Measurements from ENCODE around the gene ATRIP.
"Not testable (repeated sequence)": the region's sequence is repeated elsewhere in the genome, so short reads cannot be mapped to it uniquely, and the experiment has no call there.

ATRIP gene

DNA sequence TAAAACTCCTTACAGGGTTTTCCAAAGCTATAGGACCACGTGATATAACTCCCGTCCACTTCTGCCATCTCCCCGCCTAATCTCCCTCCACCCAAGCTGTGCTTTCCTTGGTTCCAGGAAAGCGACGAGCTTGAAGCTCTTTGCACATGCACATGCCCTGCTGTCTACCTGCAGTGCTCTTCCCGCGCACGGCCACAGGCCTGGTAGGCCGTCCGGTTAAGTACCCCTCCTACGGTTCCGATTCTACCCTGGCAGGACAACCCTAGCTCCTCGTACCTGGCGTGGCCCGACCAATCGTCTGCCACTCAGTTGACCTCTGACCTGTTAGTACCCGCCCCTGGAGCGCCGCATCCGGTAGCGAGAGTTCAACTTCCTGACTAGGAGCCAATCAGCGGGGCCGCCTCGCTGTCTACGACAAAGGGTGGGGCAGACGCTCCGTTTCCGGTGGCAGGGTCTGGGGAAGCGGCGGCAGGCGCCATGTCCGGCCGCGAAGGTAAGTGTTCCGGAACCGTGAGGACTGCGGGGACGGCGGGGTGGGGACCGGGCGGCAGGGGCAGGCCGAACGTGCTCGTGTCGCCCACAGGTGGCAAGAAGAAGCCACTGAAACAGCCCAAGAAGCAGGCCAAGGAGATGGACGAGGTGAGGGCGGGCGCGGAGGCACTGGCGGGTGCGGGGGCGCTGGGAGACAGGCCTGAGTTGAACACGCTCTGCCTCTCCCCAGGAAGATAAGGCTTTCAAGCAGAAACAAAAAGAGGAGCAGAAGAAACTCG is 6.5 kb upstream of the ATRIP start, which contains the start of the genes CCDC51 and TMA7:
Gene CCDC51 (minus strand): TSS at position 300 of the 770 bp plus-strand sequence. CDS start 4,991 bp downstream, outside the sequence.
Gene TMA7 (plus strand): TSS at position 438 of the 770 bp plus-strand sequence. CDS start 40 bp downstream, at position 478.
- peak; percentile 96 for DNase-seq

DNA sequence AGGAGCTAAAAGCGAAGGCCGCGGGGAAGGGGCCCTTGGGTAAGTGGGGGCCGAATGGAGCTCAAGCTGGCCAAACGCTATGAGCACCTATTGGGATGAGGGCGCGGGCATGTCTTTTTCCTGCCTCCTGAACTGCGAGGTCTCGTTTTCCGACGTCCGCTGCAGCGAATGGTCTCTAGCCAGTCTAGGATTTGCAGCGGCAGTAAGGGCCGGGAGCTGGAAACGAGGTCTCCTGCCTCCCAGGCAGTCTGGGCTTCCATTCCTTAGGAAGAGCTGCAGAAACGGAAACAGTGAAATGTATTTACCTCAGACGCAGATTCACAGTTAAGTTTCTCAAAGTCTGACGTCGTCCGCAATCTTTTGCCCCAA is 6.0 kb upstream of the ATRIP start:
- no peak for DNase-seq

DNA sequence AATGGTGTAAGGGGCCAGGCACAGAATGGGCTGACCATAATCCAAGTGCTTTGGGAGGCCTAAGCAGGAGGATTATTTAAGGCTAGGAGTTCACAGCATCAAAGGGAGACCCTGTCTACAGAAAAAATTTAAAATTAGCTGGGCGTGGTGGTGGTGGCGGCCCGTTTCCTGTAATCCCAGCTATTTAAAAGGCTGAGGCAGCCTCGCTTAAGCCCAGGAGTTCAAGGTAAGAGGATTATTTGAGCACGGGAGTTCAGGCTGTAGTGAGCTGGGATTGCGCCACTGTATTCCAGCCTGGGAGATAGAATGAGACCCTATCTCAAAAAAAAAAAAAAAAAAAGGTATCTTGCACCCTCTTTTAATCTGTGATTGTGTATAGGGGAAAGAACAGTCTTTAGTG is 4.6 kb upstream of the ATRIP start:
- no peak for DNase-seq

DNA sequence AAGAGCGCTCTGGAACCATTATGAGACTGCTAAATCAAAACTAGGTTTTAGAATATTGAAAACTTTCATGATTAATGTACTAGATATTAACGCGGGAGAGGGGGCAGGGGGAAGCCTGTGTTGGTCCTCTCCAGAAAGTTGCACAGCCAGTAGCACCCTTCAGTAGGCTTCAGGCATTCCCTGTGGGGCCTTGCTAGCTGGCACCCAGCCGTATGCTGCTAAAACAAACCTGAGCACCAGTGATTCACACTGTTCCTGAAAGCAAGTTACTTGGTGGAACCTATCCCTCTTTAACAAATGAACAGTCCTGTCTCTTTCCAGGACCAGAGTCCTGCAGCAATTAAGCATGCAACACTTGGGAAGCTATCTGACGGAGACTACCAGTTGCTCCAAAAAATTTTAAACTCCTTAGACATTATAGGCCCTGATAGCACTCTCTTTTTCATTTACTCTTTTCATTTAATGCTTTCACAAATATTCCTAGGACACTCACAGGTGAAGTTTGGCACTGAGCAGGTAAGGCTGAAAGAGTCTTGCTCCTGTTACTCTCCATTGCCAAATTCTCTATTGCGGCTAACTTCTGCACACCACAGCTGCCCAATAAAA is 1.2 kb upstream of the ATRIP start:
- no peak for DNase-seq

DNA sequence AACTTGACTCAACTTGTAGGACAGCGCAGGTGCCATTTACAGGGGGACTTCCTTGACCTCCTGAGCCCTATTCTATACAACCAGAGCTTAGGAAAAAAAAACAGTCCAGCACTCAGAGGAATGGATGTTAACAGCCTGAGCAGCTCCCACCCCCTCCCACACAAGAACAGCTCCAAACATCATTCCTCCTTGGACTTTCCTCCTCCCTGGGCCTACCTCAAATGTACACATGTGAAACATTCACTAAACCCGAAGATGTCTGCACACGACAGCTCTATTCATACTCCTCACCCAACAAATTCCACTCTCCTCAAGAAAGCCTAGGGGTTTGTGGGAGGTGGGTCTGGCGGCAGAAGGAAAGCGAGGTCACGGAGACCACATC is 503 bp upstream of the ATRIP start:
- DNase-seq: no peak

DNA sequence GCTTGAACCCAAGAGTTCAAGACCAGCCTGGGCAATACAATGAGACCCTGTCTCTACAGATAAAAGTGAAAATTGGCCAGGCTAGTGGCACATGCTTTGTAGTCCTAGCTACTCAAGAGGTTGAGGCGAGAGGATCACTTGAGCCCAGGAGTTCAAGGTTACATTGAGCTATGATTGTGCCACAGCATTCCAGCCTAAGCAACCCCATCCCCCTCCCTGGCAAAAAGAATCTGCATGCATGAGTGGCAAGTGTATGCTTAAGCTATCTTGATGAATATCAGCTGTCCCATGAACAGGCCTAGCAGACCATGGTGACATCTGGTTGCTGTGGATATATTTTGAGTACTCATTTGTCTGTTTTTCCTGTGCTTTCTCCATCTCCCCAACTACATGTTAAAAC is 4.7 kb downstream of the ATRIP start:
- DNase-seq: no peak

DNA sequence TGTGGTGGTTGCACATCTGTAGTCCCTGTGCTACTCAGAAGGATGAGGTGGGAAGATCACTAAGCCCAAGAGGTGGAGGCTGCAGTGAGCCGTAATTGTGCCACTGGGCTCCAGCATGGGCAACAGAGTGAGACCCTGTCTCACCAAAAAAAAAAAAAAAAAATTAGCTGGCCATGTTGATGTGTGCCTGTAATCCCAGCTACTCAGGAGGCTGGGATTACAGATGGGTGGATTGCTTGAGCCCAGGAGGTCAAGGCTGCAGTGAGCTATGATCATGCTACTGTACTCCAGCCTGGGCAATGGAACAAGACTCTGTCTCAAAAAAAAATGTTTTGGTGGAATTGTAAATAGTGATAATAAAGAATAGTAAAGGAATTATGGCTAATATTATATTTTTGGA is 9.9 kb downstream of the ATRIP start:
- no peak for DNase-seq

DNA sequence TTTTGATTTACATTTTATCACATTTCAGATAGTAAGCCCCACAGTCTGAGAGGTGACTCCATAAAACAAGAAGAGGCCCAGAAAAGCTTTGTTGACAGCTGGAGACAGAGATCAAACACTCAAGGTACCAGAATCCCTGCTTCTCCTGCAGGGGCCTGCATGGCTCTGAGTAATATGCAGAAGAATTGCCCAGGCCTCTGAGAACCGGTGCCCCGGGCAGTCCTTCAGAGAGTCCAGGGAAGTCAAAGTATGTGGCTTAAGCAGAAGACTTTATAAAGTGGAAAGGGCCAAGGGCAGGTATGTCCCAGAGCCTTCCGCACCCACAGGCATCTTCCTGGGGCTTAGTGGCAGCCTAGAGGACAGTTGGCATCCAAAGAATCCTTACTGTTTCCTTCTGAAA is 12.8 kb downstream of the ATRIP start:
- DNase-seq: no peak

DNA sequence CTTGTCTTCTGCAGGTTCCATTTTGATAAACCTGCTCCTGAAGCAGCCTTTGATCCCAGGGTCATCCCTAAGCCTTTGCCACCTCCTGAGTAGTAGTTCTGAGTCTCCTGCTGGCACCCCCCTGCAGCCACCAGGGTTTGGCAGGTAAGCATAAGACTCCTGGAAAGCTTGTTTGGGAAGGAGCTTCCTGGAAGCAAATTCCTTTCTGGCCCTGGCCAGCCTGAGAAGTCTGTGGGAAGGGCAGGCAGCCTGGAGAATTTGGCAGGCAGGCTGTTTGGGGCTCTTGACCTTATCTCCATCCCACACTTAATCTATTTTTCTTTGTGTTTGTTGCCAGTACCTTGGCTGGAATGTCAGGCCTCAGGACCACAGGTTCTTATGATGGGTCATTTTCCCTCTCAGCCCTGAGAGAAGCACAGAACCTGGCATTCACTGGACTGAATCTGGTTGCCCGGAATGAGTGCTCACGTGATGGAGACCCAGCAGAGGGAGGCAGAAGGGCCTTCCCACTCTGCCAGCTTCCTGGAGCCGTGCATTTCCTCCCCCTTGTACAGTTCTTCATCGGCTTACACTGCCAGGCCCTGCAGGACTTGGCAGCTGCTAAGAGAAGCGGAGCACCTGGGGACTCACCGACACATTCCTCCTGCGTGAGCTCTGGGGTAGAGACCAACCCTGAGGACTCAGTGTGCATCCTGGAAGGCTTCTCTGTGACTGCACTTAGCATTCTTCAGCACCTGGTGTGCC is 13.4 kb downstream of the ATRIP start:
- no peak for DNase-seq

DNA sequence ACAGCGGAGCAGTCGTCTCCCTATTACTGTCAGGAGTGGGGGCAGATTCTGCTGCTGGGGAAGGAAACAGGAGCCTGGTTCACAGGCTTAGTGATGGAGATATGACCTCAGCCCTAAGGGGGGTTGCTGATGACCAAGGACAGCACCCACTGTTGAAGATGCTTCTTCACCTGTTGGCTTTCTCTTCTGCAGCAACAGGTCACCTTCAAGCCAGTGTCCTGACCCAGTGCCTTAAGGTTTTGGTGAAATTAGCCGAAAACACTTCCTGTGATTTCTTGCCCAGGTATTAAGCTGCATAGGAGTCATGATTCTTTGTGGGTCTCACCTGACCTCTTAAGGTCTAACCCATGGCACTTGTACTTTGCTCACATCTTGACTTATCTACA is 14.0 kb downstream of the ATRIP start:
- DNase-seq: no peak

DNA sequence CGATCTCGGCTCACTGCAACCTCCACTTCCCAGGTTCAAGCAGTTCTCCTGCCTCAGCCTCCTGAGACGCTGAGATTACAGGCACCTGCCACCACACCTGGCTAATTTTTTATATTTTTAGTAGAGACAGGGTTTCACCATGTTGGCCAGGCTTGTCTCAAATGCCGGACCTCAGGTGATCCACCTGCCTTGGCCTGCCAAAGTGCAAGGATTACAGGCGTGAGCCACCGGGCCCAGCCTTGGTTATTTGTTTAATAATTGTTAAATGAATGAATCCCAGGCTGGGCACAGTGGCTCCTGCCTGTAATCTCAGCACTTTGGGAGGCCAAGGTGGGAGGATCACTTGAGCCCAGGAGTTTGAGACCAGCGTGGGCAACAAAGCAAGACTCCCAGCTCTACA is 15.2 kb downstream of the ATRIP start:
- not testable (repeated sequence) for DNase-seq

DNA sequence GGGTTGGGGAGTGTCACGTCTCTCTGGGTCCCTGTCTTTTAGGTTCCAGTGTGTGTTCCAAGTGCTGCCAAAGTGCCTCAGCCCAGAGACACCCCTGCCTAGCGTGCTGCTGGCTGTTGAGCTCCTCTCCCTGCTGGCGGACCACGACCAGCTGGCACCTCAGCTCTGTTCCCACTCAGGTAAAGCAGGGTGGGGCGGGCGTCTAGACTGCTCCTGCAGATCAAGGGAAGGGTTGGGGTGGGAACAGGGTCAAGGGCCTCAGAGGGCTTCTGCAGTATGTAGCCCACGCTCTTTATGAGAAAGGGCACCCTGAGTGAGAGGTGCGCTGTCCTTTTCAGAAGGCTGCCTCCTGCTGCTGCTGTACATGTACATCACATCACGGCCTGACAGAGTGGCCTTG is 17.2 kb downstream of the ATRIP start:
- DNase-seq: no peak

DNA sequence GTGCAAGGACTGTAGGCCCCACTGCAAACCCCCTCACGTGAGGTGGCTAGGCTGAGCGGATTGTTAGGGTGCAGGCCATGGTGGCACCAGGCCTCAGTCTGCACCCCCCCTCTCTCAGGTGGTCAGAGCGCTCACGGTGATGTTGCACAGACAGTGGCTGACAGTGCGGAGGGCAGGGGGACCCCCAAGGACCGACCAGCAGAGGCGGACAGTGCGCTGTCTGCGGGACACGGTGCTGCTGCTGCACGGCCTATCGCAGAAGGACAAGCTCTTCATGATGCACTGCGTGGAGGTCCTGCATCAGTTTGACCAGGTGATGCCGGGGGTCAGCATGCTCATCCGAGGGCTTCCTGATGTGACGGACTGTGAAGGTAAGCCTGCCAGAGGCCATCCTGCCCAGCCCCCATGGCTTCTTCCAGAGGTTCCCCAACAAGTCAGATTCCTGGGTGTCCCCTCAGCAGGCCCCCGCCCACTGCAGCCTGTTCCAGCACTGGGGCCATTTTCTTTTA is 18.2 kb downstream of the ATRIP start:
- no peak for DNase-seq

DNA sequence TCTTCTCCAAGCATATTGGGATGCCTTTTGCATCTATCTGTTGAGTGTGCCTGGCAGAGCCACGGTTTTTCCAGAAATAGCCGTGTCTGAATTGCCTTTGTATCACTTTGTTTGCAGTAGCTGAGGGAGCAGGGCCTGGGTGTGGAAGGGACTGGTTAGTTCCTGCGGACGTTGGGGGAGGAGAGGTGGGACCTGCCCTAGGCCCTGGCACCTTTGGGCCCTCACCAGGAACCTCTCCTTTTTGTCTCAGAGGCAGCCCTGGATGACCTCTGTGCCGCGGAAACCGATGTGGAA is 18.6 kb downstream of the ATRIP start:
- DNase-seq: no peak

DNA sequence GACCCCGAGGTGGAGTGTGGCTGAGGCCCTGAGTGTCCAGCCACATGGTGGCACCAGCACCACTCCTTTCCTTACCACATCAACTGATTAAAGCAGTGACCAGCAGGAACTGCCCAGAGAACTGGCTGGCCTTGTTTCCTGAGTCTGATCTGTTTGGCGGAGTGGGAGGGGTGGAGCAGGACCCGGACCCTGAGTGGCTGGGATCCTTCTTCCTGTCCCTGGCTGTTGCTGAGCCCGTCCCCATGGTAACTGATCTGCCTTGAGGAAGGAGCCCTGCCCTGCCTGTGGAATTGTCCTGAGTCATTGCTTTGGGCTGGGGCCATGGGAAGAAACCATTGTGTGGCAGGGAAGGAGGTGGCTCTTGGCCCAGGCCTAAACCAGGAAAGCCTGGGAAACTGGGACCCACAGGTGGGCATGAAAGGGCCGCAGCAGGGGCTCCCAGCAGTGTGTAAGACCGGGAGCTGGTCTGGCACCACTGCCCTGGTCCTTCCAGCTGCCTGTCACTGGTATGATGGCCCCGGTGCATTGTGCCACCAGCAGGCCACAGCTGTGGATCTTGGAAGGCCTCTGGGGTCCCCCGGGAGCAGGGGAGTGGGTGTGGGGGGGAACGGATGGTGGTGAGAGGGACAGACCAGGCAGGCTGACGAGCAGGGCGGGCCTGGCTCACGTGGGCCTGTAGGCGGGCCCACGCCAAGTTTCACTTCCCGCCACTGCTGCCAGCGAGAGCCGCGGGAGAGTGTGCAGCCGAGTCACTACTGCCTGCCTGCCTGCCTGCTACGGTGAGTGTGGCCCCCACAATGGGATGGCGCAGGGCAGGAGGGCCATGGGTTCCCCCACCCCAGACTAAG is 19.2 kb downstream of the ATRIP start:
- no peak for DNase-seq

DNA sequence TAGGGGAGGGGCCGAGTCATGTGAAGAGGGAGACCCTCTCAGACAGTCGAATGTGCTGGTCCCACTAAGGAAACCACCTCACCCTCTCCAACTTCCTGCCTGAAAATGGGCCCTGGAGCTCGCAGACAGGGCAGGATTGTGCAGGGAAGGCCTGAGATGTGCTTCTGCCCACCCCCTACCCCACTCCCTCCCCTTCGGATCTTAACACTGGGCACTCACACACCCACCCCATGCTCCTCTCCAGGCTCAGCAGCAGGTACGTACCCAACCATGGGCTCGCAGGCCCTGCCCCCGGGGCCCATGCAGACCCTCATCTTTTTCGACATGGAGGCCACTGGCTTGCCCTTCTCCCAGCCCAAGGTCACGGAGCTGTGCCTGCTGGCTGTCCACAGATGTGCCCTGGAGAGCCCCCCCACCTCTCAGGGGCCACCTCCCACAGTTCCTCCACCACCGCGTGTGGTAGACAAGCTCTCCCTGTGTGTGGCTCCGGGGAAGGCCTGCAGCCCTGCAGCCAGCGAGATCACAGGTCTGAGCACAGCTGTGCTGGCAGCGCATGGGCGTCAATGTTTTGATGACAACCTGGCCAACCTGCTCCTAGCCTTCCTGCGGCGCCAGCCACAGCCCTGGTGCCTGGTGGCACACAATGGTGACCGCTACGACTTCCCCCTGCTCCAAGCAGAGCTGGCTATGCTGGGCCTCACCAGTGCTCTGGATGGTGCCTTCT is 20.0 kb downstream of the ATRIP start:
- no peak for DNase-seq

DNA sequence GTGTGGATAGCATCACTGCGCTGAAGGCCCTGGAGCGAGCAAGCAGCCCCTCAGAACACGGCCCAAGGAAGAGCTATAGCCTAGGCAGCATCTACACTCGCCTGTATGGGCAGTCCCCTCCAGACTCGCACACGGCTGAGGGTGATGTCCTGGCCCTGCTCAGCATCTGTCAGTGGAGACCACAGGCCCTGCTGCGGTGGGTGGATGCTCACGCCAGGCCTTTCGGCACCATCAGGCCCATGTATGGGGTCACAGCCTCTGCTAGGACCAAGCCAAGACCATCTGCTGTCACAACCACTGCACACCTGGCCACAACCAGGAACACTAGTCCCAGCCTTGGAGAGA is 20.5 kb downstream of the ATRIP start:
- no peak for DNase-seq

DNA sequence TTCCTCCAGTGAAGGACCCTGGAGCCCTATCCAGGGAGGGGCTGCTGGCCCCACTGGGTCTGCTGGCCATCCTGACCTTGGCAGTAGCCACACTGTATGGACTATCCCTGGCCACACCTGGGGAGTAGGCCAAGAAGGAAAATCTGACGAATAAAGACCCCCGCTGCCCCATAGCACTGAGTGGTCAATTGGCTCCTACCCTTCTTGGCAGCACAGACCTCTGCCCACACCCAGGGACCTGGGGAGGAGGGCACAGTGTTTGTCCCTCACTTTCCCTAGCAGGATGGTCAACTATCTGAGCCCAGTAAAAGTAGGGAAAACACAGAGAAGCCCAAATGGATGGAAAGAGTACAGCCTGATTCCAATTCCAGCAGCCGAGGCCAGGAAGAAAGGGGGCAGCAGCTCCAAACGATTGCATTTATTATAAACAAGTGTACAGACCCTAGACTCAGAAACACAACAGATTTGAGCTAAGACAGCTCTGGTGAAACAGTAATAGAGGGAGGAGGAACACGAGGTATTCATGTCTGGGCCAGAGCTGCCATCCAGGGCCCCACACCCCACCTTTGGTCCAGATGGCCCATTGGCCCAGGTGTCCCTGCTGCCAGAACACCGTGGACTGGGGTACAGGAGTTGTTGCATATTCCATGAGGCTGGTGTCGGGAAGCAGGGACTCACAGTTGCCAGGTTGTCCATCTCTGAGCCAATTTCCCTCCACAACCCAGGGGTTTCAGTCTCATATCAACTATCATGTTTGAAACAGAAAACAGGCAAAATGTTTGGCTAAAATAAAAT is 21.1 kb downstream of the ATRIP start:
- DNase-seq: no peak

DNA sequence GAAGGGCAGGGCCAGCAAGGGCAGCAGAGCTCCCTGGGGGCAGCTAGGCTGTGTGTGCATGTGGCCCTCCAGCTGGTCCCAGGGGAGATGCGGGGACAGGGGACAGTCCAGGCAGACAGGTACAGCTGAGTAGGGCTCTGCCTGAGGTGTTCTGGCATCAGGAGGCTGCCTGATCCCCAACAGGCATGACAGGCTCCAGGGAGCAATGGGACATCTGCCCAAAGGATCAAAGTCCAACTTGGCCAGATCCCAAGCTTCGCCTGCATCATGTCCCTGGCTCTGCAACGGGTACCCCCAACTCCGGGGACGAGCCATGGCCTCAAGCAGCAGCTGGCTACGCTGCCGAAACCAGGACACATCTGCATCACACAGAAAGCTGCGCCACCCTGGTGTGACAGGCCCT is 21.8 kb downstream of the ATRIP start:
- DNase-seq: no peak

DNA sequence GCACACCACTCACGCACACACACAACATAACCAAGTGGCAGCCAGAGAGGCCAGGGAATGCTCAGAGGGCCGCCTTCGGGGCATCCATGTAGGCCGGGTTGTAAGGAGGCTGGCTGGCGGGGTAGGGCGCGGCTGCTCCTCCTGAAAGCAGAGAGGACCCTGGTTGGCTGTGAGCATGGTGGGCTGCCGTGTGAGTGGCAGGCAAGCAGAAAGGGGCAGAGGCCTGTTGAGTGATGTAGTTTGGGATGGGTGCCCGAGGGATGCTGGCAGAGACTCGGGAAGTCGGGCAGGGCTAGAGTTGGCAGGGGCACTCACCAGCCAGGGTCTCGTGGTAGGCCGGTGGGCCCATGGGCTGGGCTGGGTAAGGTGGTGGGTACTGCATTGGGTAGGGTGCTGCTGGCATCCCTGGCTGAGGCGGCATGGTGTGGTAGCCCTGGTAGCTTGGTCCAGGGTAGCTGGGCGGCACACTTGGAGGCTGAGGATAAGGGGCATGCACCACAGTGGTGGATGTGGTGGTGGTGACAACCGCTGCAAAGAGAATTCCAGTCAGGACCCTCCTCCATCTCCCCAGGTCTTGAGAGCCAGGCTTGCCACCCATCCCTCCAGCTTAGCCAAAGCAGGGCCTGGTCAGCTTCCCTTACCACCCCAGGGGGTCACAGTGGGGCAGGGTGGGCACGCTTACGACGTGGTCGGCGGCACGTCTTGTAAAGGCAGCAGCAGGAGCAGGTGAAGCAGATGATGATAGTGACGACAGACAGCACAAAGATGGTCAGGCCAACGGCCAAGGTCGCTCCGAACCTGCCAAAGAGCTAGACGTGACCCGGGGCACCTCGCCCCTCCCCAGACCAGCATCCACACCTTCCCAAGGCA is 22.7 kb downstream of the ATRIP start:
- DNase-seq: no peak

DNA sequence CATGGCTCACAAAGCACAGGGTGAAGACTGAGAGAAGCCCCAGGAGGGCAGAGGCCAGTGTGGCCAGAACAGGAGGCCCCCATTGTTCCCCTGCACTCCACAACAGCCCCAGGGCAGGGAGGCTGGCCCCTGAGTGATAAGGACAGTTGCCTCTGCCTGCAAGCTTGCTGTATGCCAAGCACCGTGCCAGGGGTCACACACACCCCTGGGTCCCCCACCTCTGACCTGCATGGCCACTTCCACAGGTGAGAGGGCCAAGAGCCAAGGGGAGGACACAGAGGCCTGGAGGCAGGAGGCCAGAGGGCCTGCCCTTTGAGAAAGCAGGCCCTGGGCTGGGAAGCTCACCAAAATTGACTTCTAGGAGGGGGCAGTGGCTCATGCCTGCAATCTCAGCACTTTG is 23.7 kb downstream of the ATRIP start:
- no peak for DNase-seq

Measured in NCI-H345 (cell line).